ENCODE data around the gene PRR22. TPM values are rescaled to one million over a fixed set of nuclear protein-coding genes. Genes with fewer than 3 reads are reported as not detected.

The PRR22 gene
- total RNA-seq, 1 experiment from 2014 or later, result 6.3 TPM

DNA sequence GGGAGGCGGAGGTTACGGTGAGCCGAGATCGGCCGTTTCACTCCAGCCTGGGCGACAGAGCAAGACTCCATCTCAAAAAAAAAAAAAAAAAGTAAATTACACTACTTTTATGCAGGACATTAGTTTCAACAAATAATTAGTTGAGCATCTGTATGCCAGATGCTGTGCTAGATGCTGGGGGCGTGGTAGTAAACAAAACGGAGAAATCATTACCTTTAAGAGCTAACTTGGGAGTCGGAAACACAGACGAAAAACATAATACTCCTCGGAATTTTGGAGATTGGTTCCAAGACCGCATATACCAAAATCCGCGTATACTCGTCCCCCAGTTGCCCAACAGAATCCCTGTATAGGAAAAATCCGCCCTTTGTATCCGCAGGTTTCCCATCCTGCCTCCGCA lies 7.7 kb upstream of the PRR22 start:
- H3K4me1 Mint-ChIP-seq (ENCODE audit: low read depth, unreplicated experiment), result no peaks in the 10 kb centered on the region
- H3K27me3 Mint-ChIP-seq (ENCODE audit: unreplicated experiment), result no peaks in the 10 kb centered on the region
- H3K4me3 Mint-ChIP-seq (ENCODE audit: low read depth, unreplicated experiment), result no peak overlapping the region
- intact Hi-C loops (cut with micrococcal nuclease; ENCODE audit: unreplicated experiment), result no loop called here
- H3K36me3 Mint-ChIP-seq (ENCODE audit: insufficient read depth, unreplicated experiment), result peaks cover 34% of the 10 kb centered on the region
- TF ChIP-seq, protein P1, sequence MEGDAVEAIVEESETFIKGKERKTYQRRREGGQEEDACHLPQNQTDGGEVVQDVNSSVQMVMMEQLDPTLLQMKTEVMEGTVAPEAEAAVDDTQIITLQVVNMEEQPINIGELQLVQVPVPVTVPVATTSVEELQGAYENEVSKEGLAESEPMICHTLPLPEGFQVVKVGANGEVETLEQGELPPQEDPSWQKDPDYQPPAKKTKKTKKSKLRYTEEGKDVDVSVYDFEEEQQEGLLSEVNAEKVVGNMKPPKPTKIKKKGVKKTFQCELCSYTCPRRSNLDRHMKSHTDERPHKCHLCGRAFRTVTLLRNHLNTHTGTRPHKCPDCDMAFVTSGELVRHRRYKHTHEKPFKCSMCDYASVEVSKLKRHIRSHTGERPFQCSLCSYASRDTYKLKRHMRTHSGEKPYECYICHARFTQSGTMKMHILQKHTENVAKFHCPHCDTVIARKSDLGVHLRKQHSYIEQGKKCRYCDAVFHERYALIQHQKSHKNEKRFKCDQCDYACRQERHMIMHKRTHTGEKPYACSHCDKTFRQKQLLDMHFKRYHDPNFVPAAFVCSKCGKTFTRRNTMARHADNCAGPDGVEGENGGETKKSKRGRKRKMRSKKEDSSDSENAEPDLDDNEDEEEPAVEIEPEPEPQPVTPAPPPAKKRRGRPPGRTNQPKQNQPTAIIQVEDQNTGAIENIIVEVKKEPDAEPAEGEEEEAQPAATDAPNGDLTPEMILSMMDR (IDR thresholded peaks at IDR 0.05; ENCODE audit: unreplicated experiment), result no peak
- no TSS peak for BruUV-seq (replicated peaks)
- DNase-seq, result no peak
- H3K9me3 Mint-ChIP-seq (ENCODE audit: low read depth, unreplicated experiment), result no peaks in the 10 kb centered on the region
- CTCF ChIA-PET, result no interaction called here
- H3K27ac Mint-ChIP-seq (ENCODE audit: unreplicated experiment), result no peak overlapping the region

DNA sequence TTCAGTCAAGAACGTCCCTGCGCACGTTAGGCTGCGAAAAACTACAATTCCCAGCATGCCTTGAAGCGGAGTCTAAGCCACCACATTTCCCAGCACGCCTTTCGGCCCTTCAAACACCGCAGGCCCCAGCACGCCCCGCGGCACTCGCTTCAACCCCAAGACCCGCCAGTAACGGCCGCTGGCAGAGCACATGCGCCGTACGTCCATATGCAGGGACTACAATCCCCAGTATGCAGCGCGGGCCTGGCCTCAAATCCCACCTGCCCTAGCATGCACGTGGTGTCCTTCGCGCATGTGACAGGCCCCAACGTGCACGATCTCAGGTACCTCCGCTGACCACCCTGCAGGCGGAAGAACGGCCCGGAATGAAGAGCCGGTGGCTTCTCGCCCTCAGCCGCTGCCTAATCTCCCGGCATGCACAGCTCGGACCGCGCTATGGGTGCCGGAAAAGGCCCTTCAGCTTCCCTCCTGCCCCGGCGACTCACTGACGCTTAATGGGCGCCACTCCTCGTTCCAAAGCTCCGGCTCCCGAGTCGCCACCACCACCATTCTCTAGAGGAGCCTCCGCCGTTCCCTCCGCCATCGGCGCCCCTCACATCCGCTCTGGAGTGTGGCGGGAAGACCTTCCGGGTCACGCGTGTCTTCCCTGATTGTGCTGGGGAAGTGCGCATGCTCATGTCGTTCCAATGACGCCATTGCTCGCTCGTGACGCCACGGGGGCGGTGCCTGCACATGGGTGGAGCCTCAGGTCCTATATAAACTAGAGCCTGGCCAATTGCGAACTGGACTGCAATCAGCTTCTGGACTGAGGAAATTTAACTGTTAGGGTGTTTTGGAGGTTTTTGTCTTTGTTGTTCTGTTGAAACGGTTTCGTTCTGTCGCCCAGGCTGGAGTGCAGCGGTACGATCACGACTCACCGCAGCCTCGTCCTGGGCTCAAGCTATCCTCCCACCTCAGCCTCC lies 6.3 kb upstream of the PRR22 start, which contains the start of gene DUS3L:
DUS3L (minus strand) TSS at position 605 of the 962 bp plus-strand sequence; CDS start at position 583, 22 bp downstream.
- Mint-ChIP-seq H3K4me3 (ENCODE audit: low read depth, unreplicated experiment) (peak within 1 kb of the TSS; percentile 96), H3K27me3 (ENCODE audit: unreplicated experiment) (no peaks in the 10 kb centered on the region), H3K9me3 (ENCODE audit: low read depth, unreplicated experiment) (no peaks in the 10 kb centered on the region), H3K27ac (ENCODE audit: unreplicated experiment) (peak within 1 kb of the TSS; percentile 100), H3K36me3 (ENCODE audit: insufficient read depth, unreplicated experiment) (peaks cover 41% of the 10 kb centered on the region), H3K4me1 (ENCODE audit: low read depth, unreplicated experiment) (no peaks in the 10 kb centered on the region)
- TF ChIP-seq, protein P1 (IDR thresholded peaks at IDR 0.05; ENCODE audit: unreplicated experiment), result no peak
- intact Hi-C loops (cut with micrococcal nuclease; ENCODE audit: unreplicated experiment), result no loop called here
- peak; percentile 92 for DNase-seq
- BruUV-seq (replicated peaks), result TSS peak; percentile 96
- CTCF ChIA-PET, result interaction anchor here (0.7 kb wide), 1 partner anchor 738 kb away, joined by 3 read pairs; no protein-coding TSS in a partner anchor

DNA sequence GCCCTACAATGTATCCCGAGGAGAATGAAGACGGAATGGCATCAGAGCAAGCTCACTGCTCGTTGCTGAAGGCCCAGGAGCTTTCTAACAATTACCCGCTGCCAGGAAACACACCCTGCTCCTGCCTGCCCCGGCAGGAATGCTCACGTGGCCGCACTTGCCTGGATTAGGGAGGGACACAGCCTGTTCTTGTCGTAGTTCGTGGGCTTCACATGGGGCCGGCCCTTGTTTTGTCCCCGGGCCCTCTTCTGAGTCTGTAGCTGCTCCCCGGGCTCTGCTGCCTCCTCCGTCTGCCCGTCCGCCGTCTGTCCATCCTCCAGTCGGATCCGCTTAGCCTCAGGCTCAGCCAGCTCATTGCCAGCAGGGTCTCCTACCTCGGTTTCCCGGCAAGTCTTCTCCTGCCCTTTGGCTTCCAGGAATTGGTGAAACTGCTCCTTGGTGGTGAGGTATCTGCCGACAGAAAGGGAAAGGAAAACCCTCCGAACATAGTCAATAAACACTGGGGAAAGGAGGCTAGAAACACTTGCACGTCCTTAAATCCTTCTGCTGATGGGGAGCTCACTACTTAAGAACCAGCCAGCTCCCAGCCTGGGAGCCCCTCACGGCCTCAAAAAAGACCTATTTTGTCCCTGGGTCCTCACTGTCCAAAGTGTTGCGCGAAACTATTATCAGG lies 5.5 kb upstream of the PRR22 start:
- Mint-ChIP-seq H3K9me3 (ENCODE audit: low read depth, unreplicated experiment) (no peaks in the 10 kb centered on the region), H3K27me3 (ENCODE audit: unreplicated experiment) (no peaks in the 10 kb centered on the region), H3K27ac (ENCODE audit: unreplicated experiment) (peak overlapping the region; percentile 100), H3K4me1 (ENCODE audit: low read depth, unreplicated experiment) (no peaks in the 10 kb centered on the region), H3K4me3 (ENCODE audit: low read depth, unreplicated experiment) (peak overlapping the region; percentile 96), H3K36me3 (ENCODE audit: insufficient read depth, unreplicated experiment) (peaks cover 41% of the 10 kb centered on the region)
- TF ChIP-seq, protein P1 (IDR thresholded peaks at IDR 0.05; ENCODE audit: unreplicated experiment), result no peak
- no TSS peak for BruUV-seq (replicated peaks)
- DNase-seq, result no peak
- intact Hi-C loops (cut with micrococcal nuclease; ENCODE audit: unreplicated experiment), result no loop called here
- CTCF ChIA-PET, result no interaction called here

DNA sequence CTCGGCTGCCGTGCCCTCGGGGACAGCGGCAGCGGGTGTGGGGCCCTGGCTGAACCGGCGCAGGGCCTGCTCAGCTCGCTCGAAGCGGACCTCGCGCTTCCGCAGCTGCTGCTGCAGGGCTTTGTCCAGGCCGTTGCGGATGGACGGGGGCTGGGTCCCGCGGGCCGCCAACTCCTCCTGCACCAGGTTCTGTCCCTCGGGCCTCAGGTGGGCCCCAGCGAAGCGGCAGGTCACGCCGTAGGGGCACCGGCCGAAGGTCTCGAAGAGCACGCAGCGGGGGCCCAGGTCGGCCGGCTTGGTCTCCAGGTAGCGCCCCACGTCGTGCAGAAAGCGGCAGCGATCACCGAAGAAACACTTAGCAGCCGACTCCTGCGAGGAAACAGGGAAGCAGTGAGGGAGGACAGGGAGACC lies 4.8 kb upstream of the PRR22 start:
- TF ChIP-seq, protein P1 (IDR thresholded peaks at IDR 0.05; ENCODE audit: unreplicated experiment), result no peak
- H3K4me3 Mint-ChIP-seq (ENCODE audit: low read depth, unreplicated experiment), result no peak overlapping the region
- H3K27me3 Mint-ChIP-seq (ENCODE audit: unreplicated experiment), result no peaks in the 10 kb centered on the region
- CTCF ChIA-PET, result no interaction called here
- no peaks in the 10 kb centered on the region for H3K9me3 Mint-ChIP-seq (ENCODE audit: low read depth, unreplicated experiment)
- H3K27ac Mint-ChIP-seq (ENCODE audit: unreplicated experiment), result no peak overlapping the region
- DNase-seq, result no peak
- H3K36me3 Mint-ChIP-seq (ENCODE audit: insufficient read depth, unreplicated experiment), result peaks cover 41% of the 10 kb centered on the region
- intact Hi-C loops (cut with micrococcal nuclease; ENCODE audit: unreplicated experiment), result no loop called here
- no TSS peak for BruUV-seq (replicated peaks)
- H3K4me1 Mint-ChIP-seq (ENCODE audit: low read depth, unreplicated experiment), result no peaks in the 10 kb centered on the region

Data from Calu3 (cell line).